NCI-H345 treated with DMSO at 0.1 percent for 48 hours (cell line): Measurements from ENCODE around the gene RSBN1.

Experiments
- DNase-seq: peaks from one replicate; lab custom pipeline; 2025; ENCODE audit not compliant: unreplicated experiment; lab: John Stamatoyannopoulos, UW

The RSBN1 gene

DNA sequence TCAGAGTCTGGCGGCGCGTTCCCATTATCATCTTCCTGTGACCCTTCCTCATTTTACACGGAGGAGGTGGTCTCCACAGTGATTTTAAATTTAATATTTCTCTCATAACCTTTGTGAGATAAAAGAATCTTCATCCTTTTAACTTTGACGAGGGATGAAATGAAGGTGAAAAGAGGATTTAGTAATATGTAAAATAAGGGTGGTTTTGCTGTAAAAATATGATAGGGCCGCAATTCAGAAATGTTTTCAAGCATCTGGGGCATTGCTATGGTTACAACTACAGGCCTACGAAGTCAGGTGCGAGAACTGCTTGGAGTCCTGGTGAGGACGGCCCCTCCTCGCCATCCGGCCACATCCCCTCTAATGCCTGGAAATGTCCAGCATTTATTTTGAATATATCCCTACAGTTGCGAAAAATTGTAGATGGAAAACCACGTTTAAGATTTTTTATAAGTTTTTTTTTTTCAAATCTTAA is 422 bp upstream of the RSBN1 start:
- no peak for DNase-seq

- no peak for DNase-seq
Measured at GRCh38 chr1:113811156-113811887, 954 bp downstream of the RSBN1 start.

- no peak for DNase-seq
Measured at GRCh38 chr1:113809670-113810602, 2.3 kb downstream of the RSBN1 start.

DNA sequence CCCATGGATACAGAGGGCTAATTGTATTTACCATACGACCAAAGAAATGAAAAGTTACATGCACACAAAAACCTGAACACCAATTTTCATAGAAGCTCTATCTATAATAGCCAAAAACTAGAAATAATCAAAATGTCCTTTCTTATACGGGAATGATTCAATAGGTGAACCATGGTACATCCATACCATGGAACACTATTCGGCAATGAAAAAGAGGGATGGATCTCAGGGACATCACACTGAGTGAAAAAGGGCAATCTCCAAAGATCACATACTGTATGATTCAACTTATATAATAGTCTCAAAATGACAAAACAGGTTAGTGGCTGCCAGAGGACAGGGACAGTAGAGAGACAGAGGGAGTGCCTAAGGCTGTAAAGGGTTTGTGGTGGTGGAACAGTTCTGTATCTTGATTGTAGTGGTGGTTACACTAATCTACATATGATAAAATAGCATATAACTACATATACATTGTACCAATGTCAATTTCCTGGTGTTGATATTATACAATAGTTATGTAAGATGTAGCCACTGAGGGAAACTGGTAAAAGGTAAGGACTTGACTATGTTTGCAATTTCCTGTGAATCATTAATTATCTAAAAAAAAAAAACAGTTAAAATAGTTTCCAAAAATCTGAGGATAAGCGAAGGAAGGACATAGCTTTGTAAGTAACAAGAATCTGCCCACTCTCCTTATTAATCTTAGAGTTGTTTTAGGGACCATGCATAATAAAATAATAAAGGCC is 3.7 kb downstream of the RSBN1 start:
- no peak for DNase-seq

- no peak for DNase-seq
Measured at GRCh38 chr1:113805639-113806038, 6.6 kb downstream of the RSBN1 start.

- DNase-seq, result no peak
Measured at GRCh38 chr1:113805256-113805531, 7.1 kb downstream of the RSBN1 start.

DNA sequence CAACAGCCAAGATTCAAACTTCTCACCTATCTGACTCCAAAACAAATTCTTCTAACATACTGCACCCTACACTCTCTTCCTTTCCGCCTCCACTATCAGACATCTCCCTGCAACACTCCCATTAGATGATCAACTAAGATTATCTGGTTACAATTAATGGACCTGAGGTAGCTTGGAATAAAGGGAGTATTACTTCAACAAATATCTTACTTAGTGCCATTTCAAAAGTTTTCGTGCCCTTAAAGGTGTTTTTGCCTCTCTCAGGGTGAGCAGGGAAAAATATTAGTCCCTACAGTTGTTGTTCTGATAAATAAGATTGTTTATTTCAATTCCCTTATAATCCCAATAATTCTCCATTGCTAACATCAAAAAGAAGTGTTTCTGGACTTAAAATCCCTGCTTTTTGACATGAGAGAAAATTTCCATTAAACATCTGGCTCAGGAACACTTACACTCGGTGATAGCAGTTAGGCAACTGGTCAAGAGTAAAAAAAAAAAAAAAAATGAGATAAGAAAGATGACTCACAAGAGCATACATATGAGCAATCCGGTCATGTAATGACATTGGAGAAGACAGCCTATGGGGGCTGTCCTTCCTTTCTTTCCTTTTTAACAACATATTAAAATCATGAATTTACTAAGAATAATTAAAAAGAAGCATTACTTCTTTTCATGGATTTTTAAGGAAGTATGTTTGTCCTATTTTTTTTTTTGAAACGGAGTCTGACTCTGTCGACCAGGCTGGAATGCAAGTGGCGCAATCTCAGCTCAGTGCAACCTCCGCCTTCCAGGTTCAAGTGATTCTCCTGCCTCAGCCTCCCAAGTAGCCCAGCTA is 7.6 kb downstream of the RSBN1 start:
- no peak for DNase-seq

DNA sequence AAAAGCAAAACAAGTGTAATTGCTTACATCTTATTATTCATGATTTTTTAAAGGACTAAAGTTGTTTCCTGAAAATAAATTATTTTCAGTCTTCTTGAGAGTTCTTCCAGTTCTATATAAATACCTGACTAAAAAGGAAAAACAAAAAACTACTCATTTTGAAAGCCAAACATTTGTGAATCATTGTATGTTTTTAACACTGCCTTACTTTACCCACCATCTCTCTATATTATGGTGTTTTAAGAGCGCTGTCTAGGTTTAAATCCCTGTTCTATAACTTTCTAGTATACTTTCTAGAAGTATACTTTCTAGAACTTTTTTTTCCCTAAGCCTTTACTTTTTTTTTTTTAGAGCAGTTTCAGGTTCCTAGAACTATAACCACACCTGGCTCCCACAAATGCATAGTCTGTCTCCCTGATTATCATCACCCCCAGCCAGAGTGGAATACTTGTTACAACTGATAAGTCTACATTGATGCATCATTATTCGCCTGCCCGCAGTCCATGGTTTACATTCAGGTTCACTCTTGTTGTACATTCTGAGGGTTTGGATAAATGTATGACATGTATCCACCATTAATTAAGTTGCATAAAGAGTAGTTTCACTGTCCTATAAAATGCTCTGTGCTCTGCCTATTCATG is 9.8 kb downstream of the RSBN1 start:
- no peak for DNase-seq

- no peak for DNase-seq
Measured at GRCh38 chr1:113800487-113800886, 11.8 kb downstream of the RSBN1 start.

GRCh38 chr1:113797472-113797871 is 14.8 kb downstream of the RSBN1 start:
- no peak for DNase-seq

- DNase-seq, result no peak
Measured at GRCh38 chr1:113793878-113794834, 18.1 kb downstream of the RSBN1 start.

DNA sequence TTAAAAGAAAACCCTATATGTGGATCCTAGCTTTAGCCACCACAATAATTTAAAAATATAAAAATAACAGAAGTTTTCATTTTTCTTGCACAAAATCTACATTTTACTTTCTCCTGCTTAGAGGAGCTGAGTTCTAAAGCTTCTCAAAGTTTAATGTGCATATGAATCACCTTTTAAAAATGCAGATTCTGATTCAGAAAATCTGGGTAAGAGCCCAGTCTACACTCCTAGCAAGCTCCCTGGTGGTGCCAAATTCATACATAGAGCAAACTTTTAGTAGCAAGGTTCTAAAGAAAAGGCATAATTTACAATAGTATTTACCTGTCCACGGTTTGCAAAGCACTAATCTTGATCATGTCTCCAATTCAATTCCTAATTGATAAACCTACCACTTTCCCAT is 19.3 kb downstream of the RSBN1 start:
- no peak for DNase-seq

DNA sequence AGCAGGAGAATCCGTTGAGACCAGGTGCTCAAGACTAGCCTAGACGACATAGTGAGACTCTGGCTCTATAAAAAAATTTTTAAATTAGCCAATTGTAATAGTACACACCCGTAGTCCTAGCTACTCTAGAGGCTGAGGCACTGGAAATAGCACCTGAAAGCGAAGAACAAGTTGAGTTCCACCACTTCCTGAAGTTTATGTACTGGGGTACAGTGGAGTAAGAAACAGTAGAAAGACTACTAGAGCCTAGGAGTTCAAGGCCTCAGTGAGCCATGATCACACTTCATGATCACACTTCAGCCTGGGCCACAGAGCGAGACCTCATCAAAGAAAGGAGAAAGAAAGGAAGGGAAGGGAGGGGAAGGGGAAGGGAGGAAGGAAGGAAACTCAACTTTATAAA is 19.8 kb downstream of the RSBN1 start:
- no peak for DNase-seq

DNA sequence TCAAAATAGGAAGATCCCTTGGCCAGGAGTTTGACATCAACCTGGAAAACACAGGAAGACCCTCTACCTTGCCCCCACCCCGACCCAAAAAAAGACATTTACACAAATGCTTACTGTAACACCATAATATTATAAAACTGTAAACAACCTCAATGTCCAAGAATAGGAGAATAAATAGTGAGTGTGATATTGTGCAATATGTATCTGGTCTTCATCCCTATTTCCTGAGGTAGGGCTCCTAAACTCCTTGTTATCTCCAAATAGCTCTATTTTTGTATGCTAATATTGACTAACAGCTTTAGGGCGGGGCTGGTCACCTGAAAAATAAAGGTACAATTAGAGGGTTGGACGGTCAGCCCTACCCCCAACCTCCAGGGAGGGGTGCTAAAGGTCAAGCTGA is 23.5 kb downstream of the RSBN1 start:
- no peak for DNase-seq

DNA sequence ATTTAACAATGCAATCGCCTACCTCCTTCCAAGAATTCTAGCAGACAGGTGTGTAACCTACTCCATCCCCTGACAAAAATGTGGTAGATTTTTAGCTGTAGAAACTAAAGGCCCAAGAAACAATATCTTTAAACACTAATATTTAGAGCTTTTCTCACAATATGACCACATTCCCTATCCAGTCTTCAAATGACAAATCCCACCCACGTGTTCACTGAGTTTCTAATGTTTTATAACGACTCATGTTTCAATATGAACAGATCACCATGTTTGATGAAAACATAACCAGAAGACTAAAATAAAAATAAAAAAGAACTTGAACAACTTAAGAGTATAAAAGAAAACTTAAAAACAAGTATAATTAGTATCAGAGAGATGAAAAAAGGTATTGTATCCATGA is 24.6 kb downstream of the RSBN1 start:
- DNase-seq, result no peak

DNA sequence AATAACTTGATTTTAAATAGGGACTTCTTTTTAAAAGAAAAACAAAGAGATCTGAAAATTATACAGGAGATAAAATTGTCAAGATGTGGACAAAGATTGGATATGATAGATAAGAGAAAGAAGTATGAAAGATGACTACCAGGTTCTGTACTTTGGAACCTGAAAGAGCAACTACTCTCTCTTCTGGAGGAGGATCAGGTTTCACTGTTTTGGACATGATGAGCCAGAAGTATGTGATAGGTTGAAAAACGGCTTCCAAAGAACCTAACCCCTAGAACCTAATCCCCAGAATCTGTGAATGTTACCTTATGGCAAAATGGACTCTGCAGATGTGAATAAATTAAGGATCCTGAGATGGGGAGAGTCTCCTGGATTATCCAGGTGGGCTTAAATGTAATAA is 26.2 kb downstream of the RSBN1 start:
- DNase-seq, result no peak

GRCh38 chr1:113784104-113784779 is 28.0 kb downstream of the RSBN1 start:
- DNase-seq, result no peak

GRCh38 chr1:113783254-113784103 is 28.8 kb downstream of the RSBN1 start:
- no peak for DNase-seq
